ENCODE measurements around the gene MICAL1. TPM values are rescaled to one million over a fixed set of nuclear protein-coding genes. Genes with fewer than 3 reads are reported as not detected.

The MICAL1 gene
- total RNA-seq, 2 experiments from 2014 or later: 69.2 to 101 TPM

GRCh38 chr6:109474995-109475394 lies 19.4 kb upstream of the MICAL1 start:
- Histone ChIP-seq H3K27ac (ENCODE audit: low read depth, low read length, poor library complexity, severe bottlenecking) (no peak overlapping the region), H4K20me1 (ENCODE audit: insufficient read depth, low read length) (peaks cover 45% of the 10 kb centered on the region), H3K4me2 (ENCODE audit: low read length) (no peak overlapping the region), H3K9me3 (ENCODE audit: low read length) (no peaks in the 10 kb centered on the region), H2AFZ (ENCODE audit: low read length) (no peak overlapping the region), H3K9me2 (ENCODE audit: insufficient read depth, low read length) (no peaks in the 10 kb centered on the region), H3K79me2 (ENCODE audit: insufficient read depth, low read depth, low read length) (peaks cover 68% of the 10 kb centered on the region), H3K4me3 (ENCODE audit: low read depth, low read length, poor library complexity, severe bottlenecking) (no peak overlapping the region), H3K36me3 (ENCODE audit: insufficient read depth, low read length) (peaks cover 98% of the 10 kb centered on the region), H3K4me1 (ENCODE audit: insufficient read depth, low read length, poor library complexity, severe bottlenecking) (peaks cover 60% of the 10 kb centered on the region)
- intact Hi-C loops (cut with micrococcal nuclease; ENCODE audit: unreplicated experiment): no loop called here
- TF ChIP-seq EZH2phosphoT487 (IDR thresholded peaks at IDR 0.05; ENCODE audit: borderline replicate concordance, low read depth, low read length) (no peak), CTCF (conservative IDR thresholded peaks at IDR 0.05; ENCODE audit: low read length) (no peak)
- DNase-seq (ENCODE audit: low spot score): no peak
- BruUV-seq (replicated peaks): no TSS peak
- POLR2A ChIA-PET: interaction anchor here (0.7 to 1.5 kb wide), 3 partner anchors 11 to 1528 kb away, joined by 3 to 8 read pairs (median 3); no protein-coding TSS in a partner anchor
- CTCF ChIA-PET (ENCODE audit: unreplicated experiment): no interaction called here

- TF ChIP-seq CTCF (conservative IDR thresholded peaks at IDR 0.05; ENCODE audit: low read length) (no peak), EZH2phosphoT487 (IDR thresholded peaks at IDR 0.05; ENCODE audit: borderline replicate concordance, low read depth, low read length) (no peak)
- peaks cover 44% of the 10 kb centered on the region for H3K4me1 ChIP-seq (ENCODE audit: insufficient read depth, low read length, poor library complexity, severe bottlenecking)
- no TSS peak for BruUV-seq (replicated peaks)
- H3K79me2 ChIP-seq (ENCODE audit: insufficient read depth, low read depth, low read length): peaks cover 49% of the 10 kb centered on the region
- H3K27ac ChIP-seq (ENCODE audit: low read depth, low read length, poor library complexity, severe bottlenecking): no peak overlapping the region
- no peak overlapping the region for H3K4me3 ChIP-seq (ENCODE audit: low read depth, low read length, poor library complexity, severe bottlenecking)
- peaks cover 100% of the 10 kb centered on the region for H3K36me3 ChIP-seq (ENCODE audit: insufficient read depth, low read length)
- DNase-seq (ENCODE audit: low spot score): no peak
- intact Hi-C loops (cut with micrococcal nuclease; ENCODE audit: unreplicated experiment): no loop called here
- ChIA-PET CTCF (ENCODE audit: unreplicated experiment) (no interaction called here), POLR2A (interaction anchor here (0.9 to 1.7 kb wide), 2 partner anchors 9 to 13 kb away, joined by 3 to 5 read pairs; partner anchors contain the start of gene ZBTB24)
- no peak overlapping the region for H2AFZ ChIP-seq (ENCODE audit: low read length)
- no peaks in the 10 kb centered on the region for H3K9me2 ChIP-seq (ENCODE audit: insufficient read depth, low read length)
- H3K4me2 ChIP-seq (ENCODE audit: low read length): peak overlapping the region; percentile 12; the same call in 1 of the 2 replicates
- H4K20me1 ChIP-seq (ENCODE audit: insufficient read depth, low read length): peaks cover 33% of the 10 kb centered on the region
- H3K9me3 ChIP-seq (ENCODE audit: low read length): no peaks in the 10 kb centered on the region
Observed at GRCh38 chr6:109473120-109473519, 17.5 kb upstream of the MICAL1 start.

GRCh38 chr6:109472132-109472995 lies 16.8 kb upstream of the MICAL1 start:
- no TSS peak for BruUV-seq (replicated peaks)
- Histone ChIP-seq H4K20me1 (ENCODE audit: insufficient read depth, low read length) (peaks cover 25% of the 10 kb centered on the region), H3K27ac (ENCODE audit: low read depth, low read length, poor library complexity, severe bottlenecking) (no peak overlapping the region), H2AFZ (ENCODE audit: low read length) (no peak overlapping the region), H3K36me3 (ENCODE audit: insufficient read depth, low read length) (peaks cover 100% of the 10 kb centered on the region), H3K9me2 (ENCODE audit: insufficient read depth, low read length) (no peaks in the 10 kb centered on the region), H3K4me1 (ENCODE audit: insufficient read depth, low read length, poor library complexity, severe bottlenecking) (peaks cover 37% of the 10 kb centered on the region), H3K79me2 (ENCODE audit: insufficient read depth, low read depth, low read length) (peaks cover 42% of the 10 kb centered on the region), H3K9me3 (ENCODE audit: low read length) (no peaks in the 10 kb centered on the region), H3K4me2 (ENCODE audit: low read length) (peak overlapping the region; percentile 12; the same call in 1 of the 2 replicates), H3K4me3 (ENCODE audit: low read depth, low read length, poor library complexity, severe bottlenecking) (no peak overlapping the region)
- POLR2A ChIA-PET: interaction anchor here (0.9 to 1.7 kb wide), 2 partner anchors 10 to 13 kb away, joined by 3 to 5 read pairs; partner anchors contain the start of gene ZBTB24
- DNase-seq (ENCODE audit: low spot score): no peak
- intact Hi-C loops (cut with micrococcal nuclease; ENCODE audit: unreplicated experiment): no loop called here
- CTCF ChIA-PET (ENCODE audit: unreplicated experiment): no interaction called here
- TF ChIP-seq CTCF (conservative IDR thresholded peaks at IDR 0.05; ENCODE audit: low read length): peak; percentile 35; the same call in 1 of the 2 replicates
- TF ChIP-seq EZH2phosphoT487 (IDR thresholded peaks at IDR 0.05; ENCODE audit: borderline replicate concordance, low read depth, low read length): no peak
